Sigmoid colon (tissue), 7 donors: ENCODE measurements around the gene SYNDIG1. TPM values are rescaled to one million over a fixed set of nuclear protein-coding genes. Genes with fewer than 3 reads are reported as not detected.

Source experiments
- DNase-seq: peaks from one replicate; pipeline ENCODE4 v3.0.0-alpha.2; 2019
- H3K27ac ChIP-seq, 4 donors: fragments of 200-600 bp; sonication (generic); one replicate each; pipeline ENCODE4 v1.5.1; 2016 to 2019; ENCODE audit warnings: mild to moderate bottlenecking in 1 of 4
- H3K27me3 ChIP-seq, 3 donors: fragments of 200-600 bp; sonication (generic); one replicate each; pipeline ENCODE4 v1.5.1; 2019; ENCODE audit warnings: mild to moderate bottlenecking in 1 of 3
- H3K36me3 ChIP-seq, 4 donors: fragments of 200-600 bp; sonication (generic); one replicate each; pipeline ENCODE4 v1.5.1; 2016 to 2019
- H3K4me1 ChIP-seq, 4 donors: fragments of 200-600 bp; sonication (generic); one replicate each; pipeline ENCODE4 v1.5.1; 2017 to 2019
- H3K4me3 ChIP-seq, 4 donors: fragments of 200-600 bp; sonication (generic); one replicate each; pipeline ENCODE4 v1.5.1; 2017 to 2019; ENCODE audit warnings: mild to moderate bottlenecking in 2 of 4, moderate library complexity in 1 of 4
- H3K9me3 ChIP-seq, 4 donors: fragments of 200-600 bp in 3 of 4; sonication (generic) in 3 of 4; one replicate each; pipeline versions ENCODE4 v1.5.1 to v1.6.1; 2013 to 2019
- CTCF ChIP-seq, 4 experiments: fragments of 450-650 bp in 3 of 4; fragments of 200-600 bp in 1 of 4; IDR thresholded peaks; one replicate each; pipeline ENCODE4 v1.5.1; 2016 to 2019; ENCODE audit warnings: antibody characterized with exemption in 4 of 4, mild to moderate bottlenecking in 3 of 4, moderate library complexity in 2 of 4
- EP300 ChIP-seq, 4 donors: sonication (generic); formaldehyde crosslinking; IDR thresholded peaks; one replicate each; pipeline ENCODE4 v1.6.1; 2017; ENCODE audit warnings: antibody characterized with exemption in 4 of 4
- POLR2A ChIP-seq, 2 donors: fragments of 450-650 bp; IDR thresholded peaks; one replicate each; pipeline ENCODE4 v1.6.1; 2016; ENCODE audit warnings: antibody characterized with exemption in 2 of 2, mild to moderate bottlenecking in 2 of 2, moderate library complexity in 2 of 2
- POLR2AphosphoS5 ChIP-seq, 4 donors: sonication (generic); formaldehyde crosslinking; IDR thresholded peaks; one replicate each; pipeline ENCODE4 v1.6.1; 2017; ENCODE audit warnings: antibody characterized with exemption in 4 of 4
- WGBS, 2 donors: extraction: QIAGEN DNeasy Blood & Tissue Kit; methylation state at CpG; one replicate each; pipeline ENCODE4 v1.1.7; 2013; 5-methylcytosine and 5-hydroxymethylcytosine counted together
- intact Hi-C: fragments of 100-400 bp; cut with DNase I; formaldehyde crosslinking; loops from one replicate; pipeline ENCODE4 v1.15.1; 2023
- polyA plus RNA-seq, 3 donors: library from polyadenylated mRNA; stranded (reverse); fragments of 200-250 nt; gene quantifications; one replicate each; pipeline ENCODE4 v1.2.3, GENCODE V29; 2013
- total RNA-seq, 4 donors: library from RNA; depleted of rRNA; stranded (reverse); fragments of >200 nt; gene quantifications; one replicate each; pipeline ENCODE4 v1.1.0, GENCODE V29; 2016
- donor health status: healthy with polysubstance abuse.
- donor health status: Bipolar disorder and iron deficiency.
- donor health status: healthy.

Gene SYNDIG1
- total and polyA plus RNA-seq, 7 donors: 0.16 to 0.69 (median 0.36) TPM; not detected in 2

- intact Hi-C loops: no loop called here
Measured at GRCh38 chr20:24578567-24579415, 109.4 kb downstream of the SYNDIG1 start.

GRCh38 chr20:24579475-24579874, 110.0 kb downstream of the SYNDIG1 start:
- TF ChIP-seq EP300 (IDR thresholded peaks at IDR 0.05) (no peak), POLR2AphosphoS5 (IDR thresholded peaks at IDR 0.05) (no peak), POLR2A (IDR thresholded peaks at IDR 0.05) (no peak), CTCF (IDR thresholded peaks at IDR 0.05) (no peak)
- intact Hi-C loops: no loop called here
- Histone ChIP-seq H3K27ac (no peak overlapping the region), H3K36me3 (no peaks in the 10 kb centered on the region), H3K4me1 (no peaks in the 10 kb centered on the region), H3K4me3 (no peak overlapping the region), H3K9me3 (no peaks in the 10 kb centered on the region), H3K27me3 (peaks cover 0 to 10% (median 0%) of the 10 kb centered on the region in 3 donors)
- DNase-seq: no peak
- WGBS, 2 donors: 80 to 83% methylated on average over 10 of the region's 10 CpGs

More at GRCh38 chr20:24578567-24579415, 109.4 kb downstream of the SYNDIG1 start:
- no peak for DNase-seq
- Histone ChIP-seq H3K27ac (no peak overlapping the region), H3K9me3 (no peaks in the 10 kb centered on the region), H3K36me3 (no peaks in the 10 kb centered on the region), H3K4me3 (no peak overlapping the region), H3K4me1 (no peaks in the 10 kb centered on the region), H3K27me3 (peaks cover 0 to 10% (median 0%) of the 10 kb centered on the region in 3 donors)
- TF ChIP-seq EP300 (IDR thresholded peaks at IDR 0.05) (no peak), POLR2A (IDR thresholded peaks at IDR 0.05) (no peak), POLR2AphosphoS5 (IDR thresholded peaks at IDR 0.05) (no peak), CTCF (IDR thresholded peaks at IDR 0.05) (no peak)
- 76 to 82% methylated on average over 19 of the region's 19 CpGs for WGBS, 2 donors

GRCh38 chr20:24580006-24580405, 110.6 kb downstream of the SYNDIG1 start:
- TF ChIP-seq POLR2A (IDR thresholded peaks at IDR 0.05) (no peak), POLR2AphosphoS5 (IDR thresholded peaks at IDR 0.05) (no peak), CTCF (IDR thresholded peaks at IDR 0.05) (no peak), EP300 (IDR thresholded peaks at IDR 0.05) (no peak)
- no peak overlapping the region for H3K27ac ChIP-seq
- 83 to 87% methylated on average over 8 of the region's 8 CpGs for WGBS, 2 donors
- no peaks in the 10 kb centered on the region for H3K4me1 ChIP-seq
- no peaks in the 10 kb centered on the region for H3K9me3 ChIP-seq
- peaks cover 0 to 10% (median 0%) of the 10 kb centered on the region in 3 donors for H3K27me3 ChIP-seq
- no peak for DNase-seq
- intact Hi-C loops: no loop called here
- H3K36me3 ChIP-seq: no peaks in the 10 kb centered on the region
- H3K4me3 ChIP-seq: no peak overlapping the region

- Histone ChIP-seq H3K36me3 (no peaks in the 10 kb centered on the region), H3K27ac (no peak overlapping the region), H3K9me3 (no peaks in the 10 kb centered on the region), H3K27me3 (peaks cover 0 to 16% (median 0%) of the 10 kb centered on the region in 3 donors), H3K4me3 (no peak overlapping the region), H3K4me1 (no peaks in the 10 kb centered on the region)
- no peak for TF ChIP-seq EP300 (IDR thresholded peaks at IDR 0.05)
- TF ChIP-seq POLR2A (IDR thresholded peaks at IDR 0.05): no peak
- TF ChIP-seq POLR2AphosphoS5 (IDR thresholded peaks at IDR 0.05): no peak
- no peak for TF ChIP-seq CTCF (IDR thresholded peaks at IDR 0.05)
- no peak for DNase-seq
- WGBS, 2 donors: 92 to 93% methylated on average over 10 of the region's 10 CpGs
- intact Hi-C loops: no loop called here
Measured at GRCh38 chr20:24580855-24581254, 111.4 kb downstream of the SYNDIG1 start.
